ENCODE data around the gene SCN4B.

DNA sequence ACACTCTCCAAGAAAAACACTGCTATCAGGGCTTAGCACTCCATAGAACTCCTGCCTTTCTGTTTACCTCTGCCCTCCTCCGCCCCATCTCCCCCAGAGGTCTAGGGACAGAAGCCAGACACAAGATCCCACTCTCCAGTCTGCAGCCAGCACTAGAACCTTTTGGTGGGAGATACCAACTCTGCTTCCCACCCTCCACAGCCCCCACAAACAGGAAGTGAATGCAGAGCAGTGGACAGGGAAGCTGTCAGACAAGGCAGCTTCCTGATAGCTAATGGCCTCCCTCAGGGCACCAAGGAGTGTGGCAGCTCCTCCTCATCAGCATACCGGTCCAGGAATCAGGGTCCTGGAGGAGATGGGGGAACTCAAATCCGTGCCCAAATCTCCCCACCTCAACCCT lies 5.1 kb downstream of the SCN4B start:
- TF ChIP-seq CEBPZ (IDR thresholded peaks at IDR 0.05; ENCODE audit: low read depth, low read length) = no peak
- no peak for TF ChIP-seq CHD2 (IDR thresholded peaks at IDR 0.05; ENCODE audit: borderline replicate concordance, low read depth, low read length)
- TF ChIP-seq ZNF274 (IDR thresholded peaks at IDR 0.05; ENCODE audit: insufficient read depth, insufficient read length) = no peak
- TF ChIP-seq SIN3A (IDR thresholded peaks at IDR 0.05; ENCODE audit: low read depth, low read length) = no peak
- no peak for TF ChIP-seq YY1 (IDR thresholded peaks at IDR 0.05; ENCODE audit: low read depth, low read length)

All from GM12878 (cell line).